NCI-H748 (cell line): ENCODE data around the gene PLCD1.
"Not testable (repeated sequence)": the region's sequence is repeated elsewhere in the genome, so short reads cannot be mapped to it uniquely, and the experiment has no call there.

Experiments
- DNase-seq: peaks from one replicate; lab custom pipeline; 2025; ENCODE audit not compliant: unreplicated experiment; lab: John Stamatoyannopoulos, UW

Gene PLCD1

DNA sequence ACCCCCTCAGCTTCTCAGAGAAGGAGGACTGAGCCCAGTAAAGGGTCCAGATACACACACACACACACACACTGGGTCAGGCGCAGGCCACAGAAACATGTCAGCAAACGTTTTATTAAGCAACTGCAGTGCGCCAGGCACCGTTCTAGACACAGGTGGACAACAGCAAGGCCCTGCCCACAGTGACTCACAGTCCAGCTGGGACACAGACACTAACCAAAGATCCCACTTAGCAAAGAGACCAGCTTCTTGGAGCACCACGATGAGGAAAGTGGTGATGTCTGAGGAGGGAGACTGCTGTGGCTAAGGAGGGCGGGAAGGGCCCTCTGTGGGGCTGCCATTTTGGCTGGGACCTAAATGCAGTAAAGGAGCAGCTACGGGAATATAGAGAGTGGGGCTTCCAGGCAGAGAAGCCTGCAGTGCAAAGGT lies 41.7 kb downstream of the PLCD1 start:
- no peak for DNase-seq

GRCh38 chr3:37987315-37987697 lies 42.1 kb downstream of the PLCD1 start:
- DNase-seq, result no peak

DNA sequence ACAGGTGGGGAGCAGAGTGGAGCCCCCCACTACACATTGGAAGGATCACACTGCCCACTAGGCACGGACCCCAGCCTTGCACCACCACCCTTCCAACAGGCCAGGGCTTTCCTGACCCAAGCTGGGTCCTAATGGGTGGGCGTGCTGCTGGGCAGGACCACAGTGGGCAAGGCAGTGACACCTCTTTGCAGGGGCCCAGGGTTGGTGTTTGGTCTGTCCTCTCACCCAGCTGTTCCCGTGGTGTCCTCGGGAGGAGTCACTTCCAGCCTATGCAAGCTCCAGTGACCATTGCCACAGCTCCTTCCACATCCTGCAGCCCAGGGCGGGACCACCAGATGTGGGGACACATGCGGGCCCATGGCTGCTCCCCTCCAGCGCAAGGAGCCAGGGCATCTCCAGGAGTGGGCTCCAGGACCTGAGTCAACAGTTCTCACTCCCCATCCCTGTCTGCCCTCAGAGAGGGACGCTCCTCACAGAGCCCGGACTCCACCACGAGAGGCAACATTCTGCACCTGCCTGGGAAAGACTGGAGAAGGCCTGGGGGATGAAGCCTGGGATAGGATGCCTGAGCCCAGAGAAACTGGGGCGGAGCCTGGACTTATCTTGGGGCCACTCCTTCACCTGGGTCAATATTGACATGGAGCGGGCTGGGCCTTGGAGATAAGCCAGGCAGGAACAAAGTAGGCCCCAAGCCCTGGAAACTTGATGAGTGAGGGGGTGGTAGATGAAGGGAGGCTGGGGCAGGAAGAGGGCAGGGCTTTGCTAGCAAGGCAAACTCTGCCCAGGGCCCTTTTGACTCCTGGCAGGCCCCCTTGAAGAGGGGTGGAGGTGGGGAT lies 42.7 kb downstream of the PLCD1 start:
- DNase-seq, result peak; percentile 30

DNA sequence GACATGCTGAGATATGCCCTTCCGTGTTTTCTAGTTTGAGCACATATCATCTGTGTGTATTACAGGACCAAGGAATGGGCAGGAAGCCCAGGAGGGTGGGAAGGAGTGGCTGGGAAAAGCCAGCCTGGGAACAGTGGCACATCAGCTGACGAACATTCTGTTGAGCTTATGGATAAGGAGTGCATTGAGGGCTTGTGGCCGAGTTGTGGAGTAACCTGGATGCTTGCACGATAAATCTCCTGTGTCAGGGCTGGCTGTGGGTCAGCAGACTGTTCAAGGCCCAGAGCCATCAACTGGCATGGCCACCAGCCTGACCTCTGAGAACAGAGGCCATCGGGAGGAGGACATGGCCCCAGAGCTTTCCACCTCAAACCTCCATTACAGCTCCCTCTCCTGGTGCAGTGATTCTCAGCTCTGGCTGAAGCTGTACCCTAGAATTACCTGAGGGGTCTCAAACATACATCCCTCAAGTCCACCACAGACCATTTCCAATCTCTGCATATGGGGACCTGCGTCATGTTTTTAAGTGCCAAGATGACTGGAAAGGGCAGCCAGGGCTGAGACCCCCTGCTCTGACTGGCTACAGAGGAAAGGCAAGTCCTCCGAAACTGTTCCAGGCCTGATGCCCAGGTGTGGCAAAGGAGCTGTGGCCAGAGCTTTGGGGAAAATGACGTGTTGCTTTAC lies 43.7 kb downstream of the PLCD1 start:
- DNase-seq, result no peak

DNA sequence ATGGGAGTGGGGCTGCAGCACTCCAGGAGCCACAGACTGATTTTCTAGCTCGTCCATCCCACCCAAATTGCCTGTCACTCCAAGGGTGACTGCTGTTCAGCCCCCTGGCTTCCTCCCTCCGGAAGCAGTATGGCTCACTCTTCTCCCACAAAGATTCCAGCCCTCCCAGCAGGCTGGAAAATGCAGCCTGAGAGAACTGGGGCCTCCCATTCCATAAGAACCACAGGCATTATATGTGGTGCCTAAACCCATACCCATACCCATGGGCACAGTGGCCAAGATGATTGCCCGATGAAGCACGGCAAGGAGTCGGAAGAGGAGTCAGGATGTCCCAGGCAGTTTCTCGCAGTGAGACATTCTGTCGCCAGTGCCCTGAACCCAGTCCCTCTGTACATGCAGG lies 44.8 kb downstream of the PLCD1 start:
- no peak for DNase-seq

DNA sequence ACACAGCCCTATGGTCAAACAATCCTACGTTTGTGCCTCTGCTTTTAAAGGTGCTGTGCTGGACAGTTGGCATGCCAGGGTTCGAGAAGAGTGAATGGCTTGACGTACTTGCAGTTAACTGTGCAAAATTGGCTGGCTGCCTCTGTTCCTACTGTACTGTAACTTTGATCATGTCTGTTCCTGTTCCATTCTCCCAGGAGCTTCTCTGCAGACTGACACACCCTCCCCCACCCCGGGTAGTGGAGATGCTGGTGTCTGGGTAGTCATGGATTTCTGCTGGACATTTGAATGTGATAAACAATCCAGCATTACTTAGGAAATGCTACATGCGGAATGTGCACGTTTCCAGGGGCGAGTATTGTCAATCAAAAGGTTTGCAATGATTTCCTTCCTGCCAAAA lies 45.4 kb downstream of the PLCD1 start:
- DNase-seq, result no peak

GRCh38 chr3:37982331-37982730 lies 47.1 kb downstream of the PLCD1 start:
- no peak for DNase-seq

GRCh38 chr3:37981348-37981664 lies 48.1 kb downstream of the PLCD1 start:
- DNase-seq, result no peak

GRCh38 chr3:37980462-37981347 lies 48.7 kb downstream of the PLCD1 start:
- no peak for DNase-seq

DNA sequence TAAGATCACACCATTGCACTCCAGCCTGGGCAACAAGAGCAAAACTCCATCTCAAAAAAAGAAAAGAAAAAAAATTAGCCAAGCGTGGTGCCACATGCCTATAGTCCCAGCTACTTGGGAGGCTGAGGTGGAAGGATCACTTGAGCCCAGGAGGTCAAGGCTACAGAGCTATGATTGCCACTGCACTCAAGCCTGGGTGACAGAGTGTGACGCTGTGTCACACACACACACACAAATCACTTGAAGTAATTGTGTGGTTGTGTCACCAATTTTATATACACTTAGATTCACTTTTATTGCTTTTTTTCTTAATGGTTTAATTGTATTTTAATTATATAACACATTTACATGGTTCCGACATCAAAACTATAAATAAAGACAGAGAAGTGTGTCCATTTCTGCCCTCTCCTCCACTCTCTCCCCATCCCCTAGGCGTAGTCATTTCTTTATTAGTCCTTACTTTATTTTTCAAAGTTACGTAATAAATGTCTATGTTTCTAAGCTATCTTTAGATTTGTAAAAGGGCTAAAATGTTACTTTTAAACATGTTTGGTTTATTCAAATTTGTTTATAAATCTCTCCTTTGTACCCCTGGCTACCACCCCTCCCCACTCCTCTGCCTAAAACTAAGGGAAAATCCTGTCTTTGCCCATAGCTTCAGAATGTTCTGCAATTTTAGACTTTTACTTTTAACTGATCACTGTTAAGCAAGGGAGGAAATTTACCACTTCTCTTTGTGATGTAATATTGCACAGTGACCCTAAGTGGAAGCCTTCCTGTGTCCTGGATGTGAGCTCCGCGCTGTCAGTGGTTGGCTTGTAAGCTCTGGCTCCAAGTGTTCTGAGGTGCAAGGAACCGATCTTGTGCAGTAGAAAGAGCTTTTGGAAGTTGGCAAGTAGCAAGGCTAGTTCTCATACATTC lies 49.6 kb downstream of the PLCD1 start:
- DNase-seq, result no peak

GRCh38 chr3:37974121-37975083 lies 55.0 kb downstream of the PLCD1 start:
- DNase-seq, result peak; percentile 42

- DNase-seq, result no peak
Observed at GRCh38 chr3:37973246-37974054, 56.0 kb downstream of the PLCD1 start.

DNA sequence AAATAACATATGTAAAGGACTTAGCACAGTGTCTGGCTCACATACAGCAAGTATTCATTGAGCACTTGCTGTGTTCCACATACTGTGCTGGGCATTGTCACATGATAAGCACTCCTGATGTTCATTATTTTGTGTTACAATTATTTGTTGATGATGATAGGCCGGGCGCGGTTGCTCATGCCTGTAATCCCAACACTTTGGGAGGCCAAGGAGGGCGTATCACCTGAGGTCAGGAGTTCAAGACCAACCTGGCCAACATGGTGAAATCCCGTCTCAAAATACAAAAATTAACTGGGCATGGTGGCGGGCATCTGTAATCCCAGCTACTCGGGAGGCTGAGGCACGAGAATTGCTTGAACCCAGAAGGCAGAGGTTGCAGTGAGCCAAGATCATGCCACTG lies 57.4 kb downstream of the PLCD1 start:
- DNase-seq, result not testable (repeated sequence)

GRCh38 chr3:37971467-37971866 lies 58.0 kb downstream of the PLCD1 start:
- no peak for DNase-seq

- DNase-seq, result no peak
Observed at GRCh38 chr3:37970802-37971201, 58.6 kb downstream of the PLCD1 start.

GRCh38 chr3:37969596-37970100 lies 59.8 kb downstream of the PLCD1 start:
- DNase-seq, result no peak

DNA sequence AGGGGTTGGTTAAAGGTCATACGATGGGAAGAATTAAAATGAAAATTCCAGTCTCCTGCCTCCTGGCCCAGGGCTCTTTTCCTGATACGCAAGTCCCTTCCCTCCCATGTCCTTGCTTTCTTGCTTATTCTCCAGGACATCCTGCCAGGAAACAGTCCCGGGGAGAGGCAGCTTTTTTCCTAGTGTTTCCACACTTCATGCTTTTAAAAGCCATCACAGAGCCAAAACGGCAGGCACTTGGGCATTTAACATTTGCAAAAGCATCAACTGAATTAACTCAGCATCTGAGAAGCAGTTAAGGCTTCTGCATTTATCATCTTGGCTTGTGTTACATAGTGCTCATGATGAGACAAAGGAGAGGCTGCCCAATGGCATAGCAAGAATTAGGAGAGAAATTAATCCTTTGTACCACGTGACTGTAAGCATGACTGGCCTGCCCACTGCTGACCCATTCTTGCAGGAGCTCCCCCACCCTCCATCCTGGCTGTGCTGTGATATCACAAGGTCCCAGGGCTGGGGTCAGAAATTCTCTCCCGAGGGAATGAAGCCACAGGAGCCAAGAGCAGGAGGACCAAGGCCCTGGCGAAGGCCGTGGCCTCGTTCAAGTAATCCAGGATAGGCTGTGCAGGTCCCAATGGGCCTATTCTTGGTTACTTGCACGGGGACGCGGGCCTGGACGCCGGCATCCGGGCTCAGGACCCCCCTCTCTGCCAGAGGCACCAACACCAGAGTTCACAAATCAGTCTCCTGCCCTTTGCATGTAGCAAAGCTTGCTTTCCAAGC lies 60.4 kb downstream of the PLCD1 start:
- DNase-seq, result no peak

GRCh38 chr3:37968199-37968598 lies 61.2 kb downstream of the PLCD1 start:
- no peak for DNase-seq
